Large intestine (tissue), 3 donors: ENCODE data around the gene BRINP2. TPM values are rescaled to one million over a fixed set of nuclear protein-coding genes. Genes with fewer than 3 reads are reported as not detected.
"Not testable (repeated sequence)": the region's sequence is repeated elsewhere in the genome, so short reads cannot be mapped to it uniquely, and the experiment has no call there.

Experiments used
- DNase-seq, 2 donors: peaks; one replicate each; pipeline versions ENCODE4 v3.0.0 to v3.0.0-alpha.2; 2013
- H3K27ac ChIP-seq: one replicate; pipeline ENCODE4 v1.5.1; 2013; ENCODE audit warnings: low read length
- H3K27me3 ChIP-seq: 2 replicates; pipeline ENCODE4 v1.6.1; 2013; ENCODE audit warnings: low read length; ENCODE audit not compliant: control insufficient read depth, insufficient read depth
- H3K36me3 ChIP-seq: 2 replicates; pipeline ENCODE4 v1.6.1; 2013; ENCODE audit warnings: low read length; ENCODE audit not compliant: control insufficient read depth, insufficient read depth
- H3K4me1 ChIP-seq: one replicate; pipeline ENCODE4 v1.6.1; 2013; ENCODE audit warnings: low read length; ENCODE audit not compliant: control insufficient read depth, insufficient read depth
- H3K4me3 ChIP-seq: one replicate; pipeline ENCODE4 v1.5.1; 2013; ENCODE audit warnings: low read length
- H3K9me3 ChIP-seq: one replicate; pipeline ENCODE4 v1.6.1; 2013; ENCODE audit warnings: mild to moderate bottlenecking, low read depth, low read length, moderate library complexity; ENCODE audit not compliant: control insufficient read depth
- WGBS: methylation state at CpG from one replicate; pipeline ENCODE4 v1.1.5; 2013; ENCODE audit warnings: low lambda C conversion rate; ENCODE audit not compliant: insufficient coverage; 5-methylcytosine and 5-hydroxymethylcytosine counted together
- polyA plus RNA-seq: library from polyadenylated mRNA; unstranded; fragments of 120-200 nt; gene quantifications from one replicate; pipeline ENCODE4 v1.2.1, GENCODE V29; 2013

Gene BRINP2
- polyA plus RNA-seq, 1 donor: 0.12 TPM

DNA sequence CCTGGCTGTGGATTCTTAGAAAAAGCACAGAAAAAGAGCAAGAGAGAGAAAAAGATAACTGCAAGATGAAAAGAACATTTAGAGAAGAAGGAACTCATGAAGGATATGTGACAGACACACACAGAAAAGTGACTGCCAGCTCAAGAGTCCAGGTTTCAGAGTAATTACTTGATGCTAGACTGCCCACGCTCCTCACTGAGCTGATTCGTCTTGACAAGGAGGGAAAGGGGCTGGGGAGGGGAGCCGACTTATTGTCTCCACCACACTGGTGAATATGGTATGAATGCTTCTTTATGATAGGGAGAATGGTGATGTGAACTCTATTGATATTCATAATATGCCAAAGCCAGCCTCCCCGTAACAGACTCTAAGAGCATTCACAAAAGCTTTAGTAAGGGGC, 140.4 kb downstream of the BRINP2 start:
- H3K27ac ChIP-seq: no peak overlapping the region
- no CpG with 5 or more reads among the region's 4 CpGs for WGBS
- no peaks in the 10 kb centered on the region for H3K36me3 ChIP-seq
- no peak for DNase-seq
- no peaks in the 10 kb centered on the region for H3K9me3 ChIP-seq
- H3K4me3 ChIP-seq: no peak overlapping the region
- H3K27me3 ChIP-seq: peaks cover 16% of the 10 kb centered on the region
- no peaks in the 10 kb centered on the region for H3K4me1 ChIP-seq

DNA sequence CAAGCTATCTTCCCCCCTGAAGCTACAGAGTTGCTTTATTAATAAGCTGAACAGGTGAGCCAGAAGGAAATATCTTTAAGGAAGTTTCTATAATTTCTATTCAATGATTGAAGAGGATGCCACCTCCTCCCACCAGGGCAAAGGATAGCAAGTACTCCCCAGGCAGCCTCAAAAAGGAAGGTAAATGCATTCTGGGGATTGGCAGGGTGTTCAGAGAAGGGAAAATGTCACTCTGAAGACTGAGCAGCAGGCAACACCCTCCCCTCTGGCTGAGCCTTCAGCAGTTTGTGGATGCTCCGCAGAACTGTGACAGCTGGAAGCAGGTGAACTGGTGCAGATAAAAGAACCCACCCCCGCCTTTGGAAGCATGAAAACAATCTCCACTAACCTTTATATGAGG, 140.8 kb downstream of the BRINP2 start:
- no peak overlapping the region for H3K27ac ChIP-seq
- no peak overlapping the region for H3K4me3 ChIP-seq
- no CpG with 5 or more reads among the region's 2 CpGs for WGBS

DNA sequence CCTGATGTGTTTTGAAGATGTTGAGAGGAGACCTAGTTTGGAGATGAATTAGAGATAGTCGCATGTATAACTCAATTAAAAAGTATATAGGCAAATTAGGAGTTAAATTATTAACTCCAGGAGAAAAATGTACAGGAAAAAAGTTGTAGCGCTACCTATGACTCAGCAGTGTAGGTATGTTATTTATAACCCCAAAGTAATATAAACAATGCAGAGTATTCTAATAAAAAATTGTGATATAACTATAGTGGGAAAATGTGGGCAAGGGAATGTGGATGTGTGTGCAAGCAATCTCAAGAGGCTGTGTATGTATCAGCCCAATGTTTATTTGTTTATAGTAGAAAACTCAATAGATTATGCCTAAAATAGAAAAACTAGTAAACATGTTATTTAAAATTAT, 144.5 kb downstream of the BRINP2 start:
- 94% methylated on average over 2 of the region's 2 CpGs for WGBS

More for the DNA sequence above, 140.8 kb downstream of the BRINP2 start:
- Histone ChIP-seq H3K36me3 (no peaks in the 10 kb centered on the region), H3K27me3 (peaks cover 15% of the 10 kb centered on the region), H3K9me3 (no peaks in the 10 kb centered on the region), H3K4me1 (no peaks in the 10 kb centered on the region)
- DNase-seq: no peak

DNA sequence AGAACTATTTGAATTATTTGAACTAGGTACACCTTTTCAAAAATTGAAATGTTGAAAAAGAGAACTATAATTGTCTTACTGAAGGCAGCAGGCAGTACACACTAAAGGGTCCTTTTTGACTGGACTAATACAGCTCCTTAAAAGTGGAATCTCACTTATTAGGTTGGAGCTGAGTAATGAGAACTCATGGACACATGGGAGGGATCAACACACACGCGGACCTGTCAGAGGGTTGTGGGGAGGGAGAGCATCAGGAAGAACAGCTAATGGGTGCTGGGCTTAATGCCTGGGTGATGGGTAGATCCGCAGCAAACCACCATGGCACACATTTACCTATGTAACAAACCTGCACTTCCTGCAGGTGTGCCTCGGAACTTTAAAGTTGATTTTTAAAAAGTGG, 145.0 kb downstream of the BRINP2 start:
- DNase-seq: no peak
- Histone ChIP-seq H3K9me3 (no peaks in the 10 kb centered on the region), H3K36me3 (no peaks in the 10 kb centered on the region), H3K4me3 (no peak overlapping the region), H3K27ac (no peak overlapping the region), H3K4me1 (no peaks in the 10 kb centered on the region), H3K27me3 (peaks cover 3% of the 10 kb centered on the region)
- WGBS: no CpG with 5 or more reads among the region's 4 CpGs

More for the DNA sequence above, 144.5 kb downstream of the BRINP2 start:
- H3K27ac ChIP-seq: no peak overlapping the region
- H3K4me3 ChIP-seq: no peak overlapping the region
- no peaks in the 10 kb centered on the region for H3K36me3 ChIP-seq
- H3K9me3 ChIP-seq: no peaks in the 10 kb centered on the region
- no peaks in the 10 kb centered on the region for H3K4me1 ChIP-seq
- DNase-seq: no peak
- peaks cover 4% of the 10 kb centered on the region for H3K27me3 ChIP-seq

DNA sequence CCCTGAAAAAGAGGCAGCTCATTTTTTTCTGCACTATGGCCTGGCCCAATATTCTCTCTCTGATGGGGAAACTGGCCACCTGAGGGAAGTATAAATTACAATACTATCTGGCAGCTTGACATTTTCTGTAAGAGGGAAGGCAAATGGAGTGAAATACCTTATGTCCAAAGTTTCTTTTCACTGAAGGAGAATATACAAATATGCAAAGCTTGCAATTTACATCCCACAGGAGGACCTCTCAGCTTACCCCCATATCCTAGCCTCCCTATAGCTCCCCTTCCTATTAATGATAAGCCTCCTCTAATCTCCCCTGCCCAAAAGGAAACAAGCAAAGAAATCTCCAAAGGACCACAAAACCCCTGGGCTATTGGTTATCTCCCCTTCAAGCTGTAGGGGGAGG, 150.7 kb downstream of the BRINP2 start:
- H3K4me1 ChIP-seq, H3K27ac ChIP-seq, H3K9me3 ChIP-seq, DNase-seq, H3K4me3 ChIP-seq, H3K36me3 ChIP-seq, H3K27me3 ChIP-seq: not testable (repeated sequence)

DNA sequence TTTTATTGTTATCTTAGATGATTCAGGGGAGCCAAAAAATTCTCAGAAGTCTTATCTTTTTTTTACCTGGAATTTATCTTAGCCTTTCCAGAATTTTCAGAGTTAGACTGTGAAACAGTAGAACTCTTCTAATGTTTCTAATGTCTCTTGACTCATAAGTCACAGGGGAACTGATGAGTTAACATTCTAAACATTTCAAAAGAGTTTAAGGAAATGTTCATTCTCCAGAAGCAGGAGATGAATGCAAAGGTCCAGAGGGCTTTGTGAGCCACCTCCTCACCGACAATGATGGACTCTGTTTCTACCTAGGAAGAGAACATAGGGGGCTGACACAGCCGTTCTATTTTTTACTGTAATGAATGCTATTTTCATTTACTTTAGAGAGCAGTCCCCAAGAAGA, 157.5 kb downstream of the BRINP2 start:
- H3K4me1 ChIP-seq: no peaks in the 10 kb centered on the region
- H3K36me3 ChIP-seq: no peaks in the 10 kb centered on the region
- 60% methylated on average over 1 of the region's 2 CpGs for WGBS
- H3K27me3 ChIP-seq: no peaks in the 10 kb centered on the region
- H3K27ac ChIP-seq: no peak overlapping the region
- no peak for DNase-seq
- H3K4me3 ChIP-seq: no peak overlapping the region
- H3K9me3 ChIP-seq: no peaks in the 10 kb centered on the region

DNA sequence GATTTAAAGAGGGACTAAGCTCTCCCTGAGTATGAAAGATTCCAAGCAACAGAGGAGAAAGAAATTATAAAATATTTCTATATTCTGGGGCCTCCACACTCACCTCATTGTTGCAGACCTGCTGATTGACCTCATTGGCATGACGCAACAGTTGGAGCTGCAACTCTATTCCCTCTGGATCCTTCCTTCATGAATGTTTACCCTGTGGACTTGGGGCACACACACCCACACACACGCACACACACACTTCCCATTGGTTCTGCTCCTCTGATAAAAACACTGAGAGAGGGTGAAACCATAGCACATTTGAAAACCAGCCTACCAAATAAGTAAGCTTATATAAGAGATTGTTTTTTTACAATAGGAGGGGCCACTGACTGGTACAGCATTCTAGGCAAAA, 159.1 kb downstream of the BRINP2 start:
- no peaks in the 10 kb centered on the region for H3K27me3 ChIP-seq
- no peak overlapping the region for H3K27ac ChIP-seq
- H3K36me3 ChIP-seq: no peaks in the 10 kb centered on the region
- no peak for DNase-seq
- H3K4me1 ChIP-seq: no peaks in the 10 kb centered on the region
- no peak overlapping the region for H3K4me3 ChIP-seq
- no CpG with 5 or more reads among the region's 2 CpGs for WGBS
- H3K9me3 ChIP-seq: no peaks in the 10 kb centered on the region

Other genes starting within 250 kb of the BRINP2 start
- 3.0 TPM for gene ASTN1, start 6.2 kb upstream of the BRINP2 start, polyA plus RNA-seq